ENCODE data around the gene LZTS3. TPM values are rescaled to one million over a fixed set of nuclear protein-coding genes. Genes with fewer than 3 reads are reported as not detected.

LZTS3 gene
- total and polyA plus RNA-seq, 2 of the 8 experiments (the other 6 are each of a cell fraction or from before 2014, with no cell fraction given) = 31.8 to 33.5 TPM

DNA sequence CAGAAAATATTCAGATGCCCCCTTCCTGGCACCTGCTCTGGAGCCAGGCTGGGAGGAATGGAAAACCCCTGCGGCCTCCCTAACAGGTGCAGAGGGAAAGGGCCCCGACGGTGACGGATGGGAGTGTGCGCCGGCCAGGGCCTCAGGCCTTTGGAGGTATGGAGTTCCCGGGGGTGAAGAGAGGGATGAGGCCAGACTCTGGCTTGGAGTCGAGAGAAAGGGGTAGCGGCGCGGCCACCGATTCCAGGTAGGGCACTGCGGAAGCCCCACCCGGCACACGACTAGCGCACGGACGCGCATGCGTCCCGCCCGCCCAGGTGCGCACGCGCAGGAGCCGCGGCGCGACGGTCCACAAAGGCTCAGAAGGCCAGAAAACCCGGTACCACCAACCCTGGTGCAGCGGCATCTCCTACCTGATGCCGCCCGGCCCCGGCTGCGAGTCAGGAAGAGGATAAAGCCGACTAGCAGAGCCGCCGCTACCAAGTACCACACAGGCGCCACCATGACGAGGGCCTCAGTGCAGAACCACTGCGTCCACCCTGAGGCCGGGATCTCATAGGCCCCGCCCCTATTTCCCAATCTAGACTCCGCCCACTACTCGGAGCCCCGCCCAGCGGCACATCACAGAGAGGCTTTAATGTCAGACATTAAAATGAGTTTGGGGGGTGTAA, 30.9 kb upstream of the LZTS3 start, which contains the start of gene DDRGK1 (continued):
- TF ChIP-seq TAF1 (IDR thresholded peaks at IDR 0.05; ENCODE audit: low read depth, low read length) (peak; percentile 79), TBP (IDR thresholded peaks at IDR 0.05; ENCODE audit: low read depth, low read length) (peak; percentile 79), PHF8 (conservative IDR thresholded peaks at IDR 0.05; ENCODE audit: low read depth, low read length) (peak; percentile 99), POLR2A (IDR thresholded peaks at IDR 0.05; ENCODE audit: control extremely low read depth in 1 of 2, low read depth in 2 of 2, low read length in 2 of 2) (peak; percentile 88 to 93), BRCA1 (IDR thresholded peaks at IDR 0.05; ENCODE audit: low read depth, low read length) (no peak), BACH1 (IDR thresholded peaks at IDR 0.05; ENCODE audit: low read length) (0 out of 2 replicates have a peak, but pooled peaks have one; percentile 26), MAFK (IDR thresholded peaks at IDR 0.05; ENCODE audit: low read depth, low read length) (no peak), GTF2F1 (IDR thresholded peaks at IDR 0.05; ENCODE audit: borderline replicate concordance, low read depth, low read length) (no peak), CREB1 (IDR thresholded peaks at IDR 0.05) (peak; percentile 60), ASH2L (IDR thresholded peaks at IDR 0.05; ENCODE audit: low read length) (peak; percentile 87)
- TF ChIP-seq, protein P1, sequence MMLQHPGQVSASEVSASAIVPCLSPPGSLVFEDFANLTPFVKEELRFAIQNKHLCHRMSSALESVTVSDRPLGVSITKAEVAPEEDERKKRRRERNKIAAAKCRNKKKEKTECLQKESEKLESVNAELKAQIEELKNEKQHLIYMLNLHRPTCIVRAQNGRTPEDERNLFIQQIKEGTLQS (IDR thresholded peaks at IDR 0.05; ENCODE audit: insufficient read depth, low read depth, low read length) = no peak; the same call in 1 of the 2 replicates

Measured in H1 (cell line).